K562 (cell line): ENCODE measurements around the gene STXBP6. TPM values are rescaled to one million over a fixed set of nuclear protein-coding genes. Genes with fewer than 3 reads are reported as not detected.

ENCODE experiments used
- ATAC-seq: fragments of 200-7000 bp; cut with Tn5 transposase; 3 replicates; pipeline ENCODE4 v1.9.1; 2020; ENCODE audit warnings: moderate library complexity
- BruUV-seq: library from RNA; stranded (reverse); fragments of 400-500 nt; replicated peaks from 2 replicates; lab custom pipeline; 2021; lab: Mats Ljungman, UMichigan
- CTCF ChIA-PET: fragments of 300-600 bp; formaldehyde crosslinking; extraction: SDS; loops from one replicate; lab custom pipeline; 2021; ENCODE audit warnings: low intra/inter-chr PET ratio; lab: Yijun Ruan, JAX
- POLR2A ChIA-PET: fragments of 300-600, 350-650 bp; sonication (Branson Sonifier 250); formaldehyde crosslinking; extraction: SDS; loops from one replicate; lab custom pipeline; 2021; ENCODE audit warnings: antibody characterized with exemption, inconsistent platforms; lab: Yijun Ruan, JAX
- DNase-seq, 4 experiments: peaks; one replicate each; pipeline versions ENCODE4 v3.0.0 to v3.0.0-alpha.2; 2011 to 2018; ENCODE audit warnings: low spot score in 3 of 4, mixed read lengths in 3 of 4; ENCODE audit errors: extremely low read depth in 1 of 4
- FAIRE-seq: peaks from 2 replicates; lab custom pipeline; 2011; peaks lifted over from hg19 to GRCh38; lab: Jason Lieb, UNC
- H2AFZ ChIP-seq: 2 replicates; pipeline ENCODE4 v1.6.0; 2011; ENCODE audit warnings: low read depth, low read length, control low read depth, inconsistent platforms
- H3K27ac ChIP-seq: fragments of 200-600 bp; 3 replicates; pipeline ENCODE4 v1.8.0; 2011; ENCODE audit warnings: low read depth, mild to moderate bottlenecking, control low read depth, inconsistent platforms, low read length, moderate library complexity, mixed read lengths; ENCODE audit errors: extremely low read depth
- H3K27me3 ChIP-seq, 2 experiments: fragments of 300-600 bp in 1 of 2; 2 replicates in 1 of 2; 3 replicates in 1 of 2; pipeline versions ENCODE4 v1.6.0 to v1.8.0; 2011; ENCODE audit warnings: inconsistent platforms in 2 of 2, low read length in 2 of 2, mild to moderate bottlenecking in 1 of 2, mixed read lengths in 1 of 2, moderate library complexity in 1 of 2; ENCODE audit not compliant: control insufficient read depth in 2 of 2, insufficient read depth in 2 of 2
- H3K36me3 ChIP-seq: fragments of 300-600 bp; 3 replicates; pipeline ENCODE4 v1.8.0; 2011; ENCODE audit warnings: mild to moderate bottlenecking, low read length, inconsistent platforms; ENCODE audit not compliant: control insufficient read depth, insufficient read depth
- H3K4me1 ChIP-seq, 2 experiments: fragments of 200-600 bp in 1 of 2; replicated peaks in 1 of 2; 2 replicates in 1 of 2; 3 replicates in 1 of 2; pipeline versions ENCODE4 v1.5.1 to v1.8.0; 2011; ENCODE audit warnings: inconsistent platforms in 2 of 2, low read length in 2 of 2, mild to moderate bottlenecking in 1 of 2, mixed read lengths in 1 of 2, moderate library complexity in 1 of 2; ENCODE audit not compliant: control insufficient read depth in 2 of 2, insufficient read depth in 2 of 2
- H3K4me2 ChIP-seq: 2 replicates; pipeline ENCODE4 v1.6.1; 2011; ENCODE audit warnings: low read length, control low read depth, inconsistent platforms, mixed read lengths; ENCODE audit not compliant: insufficient read depth
- H3K4me3 ChIP-seq: fragments of 200-600 bp; sonication (generic), shearing (Covaris generic); 2 replicates; pipeline ENCODE4 v1.5.1; 2016; ENCODE audit warnings: control low read depth, inconsistent platforms
- H3K79me2 ChIP-seq: fragments of 200-600 bp; 3 replicates; pipeline ENCODE4 v1.8.0; 2011; ENCODE audit warnings: low read length, inconsistent platforms; ENCODE audit not compliant: control insufficient read depth, insufficient read depth
- H3K9ac ChIP-seq, 2 experiments: 2 replicates each; pipeline versions ENCODE4 v1.6.0 to v1.6.1; 2011; ENCODE audit warnings: low read depth in 2 of 2, low read length in 2 of 2, control low read depth in 1 of 2, inconsistent platforms in 1 of 2, mild to moderate bottlenecking in 1 of 2, mixed read lengths in 1 of 2; ENCODE audit not compliant: insufficient read depth in 1 of 2
- H3K9me1 ChIP-seq: one replicate; pipeline ENCODE4 v1.6.0; 2011; ENCODE audit warnings: inconsistent platforms, mild to moderate bottlenecking, low read length, moderate library complexity; ENCODE audit not compliant: control insufficient read depth, insufficient read depth
- H3K9me3 ChIP-seq: replicated peaks from 2 replicates; pipeline ENCODE4 v1.5.1; 2011; ENCODE audit warnings: low read depth, low read length, inconsistent platforms; ENCODE audit not compliant: control insufficient read depth, insufficient read depth
- H4K20me1 ChIP-seq: replicated peaks from 2 replicates; pipeline ENCODE4 v1.6.1; 2011; ENCODE audit warnings: low read length, inconsistent platforms, mixed read lengths; ENCODE audit not compliant: control insufficient read depth, insufficient read depth
- GATAD2B ChIP-seq: fragments of 450-650 bp; IDR thresholded peaks from 2 replicates; pipeline ENCODE4 v1.6.1; 2017; ENCODE audit warnings: mild to moderate bottlenecking, borderline replicate concordance
- HDGF ChIP-seq: fragments of 450-650 bp; IDR thresholded peaks from 2 replicates; pipeline ENCODE4 v1.6.1; 2016
- MECOM ChIP-seq: fragments of 250-450 bp; sonication (Bioruptor Pico); IDR thresholded peaks from 2 replicates; pipeline ENCODE4 v1.8.0; 2022; ENCODE audit warnings: inconsistent platforms
- NCOA1 ChIP-seq: fragments of 450-650 bp; IDR thresholded peaks from 2 replicates; pipeline ENCODE4 v1.6.1; 2016; ENCODE audit warnings: low read depth
- POLR3A ChIP-seq: IDR thresholded peaks from 2 replicates; pipeline ENCODE4 v1.6.1; 2011; ENCODE audit warnings: borderline replicate concordance, mild to moderate bottlenecking, moderate library complexity; ENCODE audit not compliant: insufficient read length, insufficient read depth; ENCODE audit errors: extremely low read depth
- RAD21 ChIP-seq, 2 experiments: fragments of 250-450 bp in 1 of 2; fragments of 450-650 bp in 1 of 2; sonication (Bioruptor Pico) in 1 of 2; formaldehyde crosslinking in 1 of 2; IDR thresholded peaks in 1 of 2; conservative IDR thresholded peaks in 1 of 2; 2 replicates each; pipeline versions ENCODE4 v1.4.0 to v1.8.0; 2020 to 2022; ENCODE audit warnings: mild to moderate bottlenecking in 2 of 2, moderate library complexity in 1 of 2
- RFX1 ChIP-seq: fragments of 450-650 bp; IDR thresholded peaks from 2 replicates; pipeline ENCODE4 v1.6.1; 2016; ENCODE audit warnings: mild to moderate bottlenecking, moderate library complexity
- SAFB2 ChIP-seq: fragments of 200-400 bp; formaldehyde crosslinking; IDR thresholded peaks from 2 replicates; pipeline ENCODE4 v1.6.1; 2018; ENCODE audit warnings: borderline replicate concordance, low read length, low read depth, moderate library complexity; ENCODE audit not compliant: severe bottlenecking
- SIRT6 ChIP-seq: IDR thresholded peaks from one replicate; pipeline ENCODE4 v1.6.1; 2012; ENCODE audit warnings: low read depth, mild to moderate bottlenecking, control low read depth, inconsistent platforms, low read length, moderate library complexity
- SPI1 ChIP-seq: IDR thresholded peaks from 2 replicates; pipeline ENCODE4 v1.6.1; 2011; ENCODE audit warnings: low read depth, low read length, control low read depth, borderline replicate concordance
- TCF3 ChIP-seq: sonication (generic); formaldehyde crosslinking; IDR thresholded peaks from 2 replicates; pipeline ENCODE4 v1.4.0; 2020; ENCODE audit warnings: mild to moderate bottlenecking, missing genetic modification reagents
- TEAD4 ChIP-seq, 2 experiments: sonication (generic) in 1 of 2; formaldehyde crosslinking in 1 of 2; IDR thresholded peaks; 2 replicates each; pipeline versions ENCODE4 v1.6.1 to v1.8.0; 2012 to 2022; ENCODE audit warnings: borderline replicate concordance in 1 of 2, inconsistent platforms in 1 of 2, low read length in 1 of 2, mild to moderate bottlenecking in 1 of 2, missing genetic modification reagents in 1 of 2
- U2AF2 ChIP-seq: fragments of 200-400 bp; formaldehyde crosslinking; optimal IDR thresholded peaks from 2 replicates; pipeline ENCODE3; 2017; ENCODE audit warnings: low read depth, mild to moderate bottlenecking, low read length
- XRCC5 ChIP-seq: fragments of 200-400 bp; formaldehyde crosslinking; IDR thresholded peaks from 2 replicates; pipeline ENCODE4 v1.6.1; 2017; ENCODE audit warnings: low read depth, mild to moderate bottlenecking, low read length
- YY1 ChIP-seq, 3 experiments: IDR thresholded peaks; 2 replicates each; pipeline ENCODE4 v1.6.1; 2011; ENCODE audit warnings: low read length in 2 of 3, mild to moderate bottlenecking in 2 of 3, moderate library complexity in 2 of 3, borderline replicate concordance in 1 of 3, control low read depth in 1 of 3, low read depth in 1 of 3; ENCODE audit not compliant: insufficient read depth in 3 of 3, insufficient replicate concordance in 2 of 3, control insufficient read depth in 1 of 3, insufficient read length in 1 of 3; ENCODE audit errors: extremely low read depth in 1 of 3
- ZBTB49 ChIP-seq: sonication (generic); formaldehyde crosslinking; IDR thresholded peaks from 2 replicates; pipeline ENCODE4 v1.8.0; 2022; ENCODE audit warnings: missing genetic modification reagents, mild to moderate bottlenecking, borderline replicate concordance
- ZC3H8 ChIP-seq: fragments of 450-650 bp; IDR thresholded peaks from 2 replicates; pipeline ENCODE4 v1.6.1; 2017
- ZNF146 ChIP-seq: IDR thresholded peaks from one replicate; pipeline ENCODE4 v1.6.1; 2018; ENCODE audit warnings: missing compliant biosample characterization; ENCODE audit not compliant: unreplicated experiment
- ZNF79 ChIP-seq: fragments of 250-450 bp; sonication (Bioruptor Pico); IDR thresholded peaks from 2 replicates; pipeline ENCODE4 v1.4.0; 2020; ENCODE audit warnings: low read depth, mild to moderate bottlenecking, moderate library complexity
- WGBS: fragments of 100-300 bp; shearing (Covaris generic); methylation state at CpG from one replicate; pipeline ENCODE4 v1.1.6; 2016; ENCODE audit warnings: low coverage, mixed read lengths; ENCODE audit not compliant: insufficient coverage; ENCODE audit errors: missing lambda C conversion rate; 5-methylcytosine and 5-hydroxymethylcytosine counted together
- in situ Hi-C: fragments of 300-500 bp; cut with MboI; formaldehyde crosslinking; loops from 4 replicates; pipeline ENCODE4 v1.15.0; 2018; ENCODE audit warnings: inconsistent platforms, mixed read lengths
- intact Hi-C: fragments of 100-400 bp; cut with micrococcal nuclease; formaldehyde crosslinking; loops from 2 replicates; pipeline ENCODE4 v1.14.2; 2022
- polyA plus RNA-seq, 8 experiments: library from polyadenylated mRNA; depleted of rRNA in 4 of 8; stranded (reverse) in 5 of 8; unstranded in 3 of 8; fragments of >200 nt; fragmentation: Nextera tagmentation in 2 of 8; fragmentation: Illumina TruSeq in 1 of 8; extraction: Ambion mirVana in 2 of 8; extraction: Trizol in 1 of 8; gene quantifications; 2 replicates each; pipeline versions ENCODE4 v1.2.1 to v1.2.3, GENCODE V29; 2011 to 2014; ENCODE audit warnings: inconsistent platforms in 1 of 8, missing spikeins in 1 of 8
- total RNA-seq, 7 experiments: library from RNA; depleted of rRNA in 6 of 7; stranded (reverse); fragments of >200 nt in 6 of 7; fragmentation: Illumina TruSeq in 2 of 7; extraction: Trizol in 2 of 7; gene quantifications; 2 replicates each; pipeline versions ENCODE4 v1.2.1 to v1.2.3, GENCODE V29; 2011 to 2021; ENCODE audit warnings: low replicate concordance in 1 of 7

The STXBP6 gene
- total and polyA plus RNA-seq, 9 of the 15 experiments (the other 6 are each of a cell fraction or from before 2014, with no cell fraction given), result 0.27 to 0.89 (median 0.59) TPM

- DNase-seq, result no peak
- intact Hi-C loops (no loop called here), in situ Hi-C loops (no loop called here)
- BruUV-seq, result no TSS peak
- no peaks in the 10 kb centered on the region for H3K27me3 ChIP-seq
- ATAC-seq, result no peak
- H3K36me3 ChIP-seq, result no peaks in the 10 kb centered on the region
- H4K20me1 ChIP-seq, result no peaks in the 10 kb centered on the region
- H3K9me1 ChIP-seq, result no peaks in the 10 kb centered on the region
- ChIA-PET POLR2A (interaction anchor here (0.8 kb wide), 1 partner anchor 50 kb away, joined by 3 read pairs; no protein-coding TSS in a partner anchor), CTCF (no interaction called here)
- 0% methylated on average over 4 of the region's 4 CpGs for WGBS
- no peak for FAIRE-seq
- TF ChIP-seq MECOM (CRISPR knock-in tag) (no peak), HDGF (no peak), POLR3A (no peak), RAD21 (CRISPR knock-in tag; conservative IDR thresholded peaks at IDR 0.05 in 1 of 2, IDR thresholded peaks at IDR 0.05 in 1 of 2) (no peak), XRCC5 (no peak), GATAD2B (no peak), SAFB2 (no peak), ZNF146 (CRISPR knock-in tag) (no peak), ZBTB49 (CRISPR knock-in tag) (no peak), TEAD4 (IDR thresholded peaks at IDR 0.05; ENCODE audit: low read length) (no peak), TEAD4 (CRISPR knock-in tag; IDR thresholded peaks at IDR 0.05; ENCODE audit: borderline replicate concordance) (no peak), ZNF79 (no peak), TCF3 (CRISPR knock-in tag) (no peak), SIRT6 (no peak), NCOA1 (no peak), U2AF2 (no peak), ZC3H8 (no peak), YY1 (IDR thresholded peaks at IDR 0.05; ENCODE audit: borderline replicate concordance in 1 of 3, control insufficient read depth in 1 of 3, extremely low read depth in 1 of 3, insufficient read depth in 3 of 3, insufficient read length in 1 of 3, insufficient replicate concordance in 2 of 3, low read depth in 1 of 3, low read length in 2 of 3) (no peak), RFX1 (no peak), SPI1 (no peak)
- H3K4me3 ChIP-seq, result no peak overlapping the region
- H2AFZ ChIP-seq, result no peak overlapping the region
- H3K4me1 ChIP-seq, result no peaks in the 10 kb centered on the region
- no peaks in the 10 kb centered on the region for H3K9me3 ChIP-seq
- no peak overlapping the region for H3K27ac ChIP-seq
- H3K79me2 ChIP-seq, result no peaks in the 10 kb centered on the region
- H3K9ac ChIP-seq, result no peak overlapping the region
- H3K4me2 ChIP-seq, result no peak overlapping the region
Measured at GRCh38 chr14:24870949-24871701, 178.8 kb downstream of the STXBP6 start.
